H1 (cell line): ENCODE results near the gene KLHL29. TPM values are rescaled to one million over a fixed set of nuclear protein-coding genes. Genes with fewer than 3 reads are reported as not detected.

Experiments
- CTCF ChIA-PET: fragments of 300-600 bp; sonication (Branson Sonifier 250); formaldehyde crosslinking; loops from one replicate; lab custom pipeline; 2021; ENCODE audit not compliant: partially characterized antibody; lab: Charles Lee
- POLR2A ChIA-PET: fragments of 300-600 bp; sonication (Branson Sonifier 250); formaldehyde crosslinking; loops from one replicate; lab custom pipeline; 2021; ENCODE audit warnings: inconsistent platforms; ENCODE audit not compliant: partially characterized antibody; lab: Charles Lee
- DNase-seq, 2 experiments: peaks; one replicate each; pipeline versions ENCODE4 v3.0.0 to v3.0.0-alpha.2; 2010 to 2022; ENCODE audit warnings: low spot score in 2 of 2, low read depth in 1 of 2, mixed read lengths in 1 of 2
- FAIRE-seq: peaks from 2 replicates; lab custom pipeline; 2011; peaks lifted over from hg19 to GRCh38; lab: Jason Lieb, UNC
- H2AFZ ChIP-seq: 2 replicates; pipeline ENCODE4 v1.8.1; 2012; ENCODE audit warnings: low read length, inconsistent platforms
- H2AK5ac ChIP-seq: 2 replicates; pipeline ENCODE4 v1.6.1; 2013; ENCODE audit warnings: low read depth, low read length
- H2BK120ac ChIP-seq: replicated peaks from 2 replicates; pipeline ENCODE3; 2013; ENCODE audit warnings: low read depth, low read length, inconsistent platforms
- H2BK12ac ChIP-seq: 2 replicates; pipeline ENCODE4 v1.6.1; 2013; ENCODE audit warnings: low read depth, low read length
- H2BK15ac ChIP-seq: 2 replicates; pipeline ENCODE4 v1.6.1; 2013; ENCODE audit warnings: low read length
- H2BK20ac ChIP-seq: 2 replicates; pipeline ENCODE4 v1.6.1; 2013; ENCODE audit warnings: low read length
- H2BK5ac ChIP-seq: 2 replicates; pipeline ENCODE4 v1.6.1; 2013; ENCODE audit warnings: low read depth, low read length
- H3K14ac ChIP-seq: 2 replicates; pipeline ENCODE4 v1.6.1; 2013; ENCODE audit warnings: inconsistent platforms; ENCODE audit not compliant: insufficient read length
- H3K18ac ChIP-seq: 2 replicates; pipeline ENCODE4 v1.6.1; 2013; ENCODE audit warnings: low read length; ENCODE audit errors: extremely low read depth
- H3K23ac ChIP-seq: 2 replicates; pipeline ENCODE4 v1.6.1; 2013; ENCODE audit warnings: inconsistent platforms; ENCODE audit not compliant: insufficient read length
- H3K23me2 ChIP-seq: 2 replicates; pipeline ENCODE4 v1.6.1; 2013; ENCODE audit warnings: low read depth, low read length
- H3K27ac ChIP-seq: 2 replicates; pipeline ENCODE4 v1.6.1; 2011; ENCODE audit warnings: low read depth, low read length, inconsistent platforms
- H3K27me3 ChIP-seq, 4 experiments: replicated peaks in 1 of 4; 1 replicate in 1 of 4; 2 replicates in 3 of 4; pipeline versions ENCODE4 v1.6.1 to v1.8.1; 2011 to 2013; ENCODE audit warnings: low read length in 3 of 4, mild to moderate bottlenecking in 3 of 4, inconsistent platforms in 2 of 4, mixed read lengths in 2 of 4, moderate library complexity in 1 of 4; ENCODE audit not compliant: control insufficient read depth in 3 of 4, insufficient read depth in 3 of 4; ENCODE audit errors: extremely low read depth in 1 of 4
- H3K36me3 ChIP-seq, 4 experiments: 2 replicates each; pipeline versions ENCODE4 v1.6.1 to v1.8.1; 2011 to 2013; ENCODE audit warnings: mild to moderate bottlenecking in 4 of 4, low read length in 3 of 4, moderate library complexity in 2 of 4, control low read depth in 1 of 4, inconsistent platforms in 1 of 4; ENCODE audit not compliant: insufficient read depth in 4 of 4, control insufficient read depth in 2 of 4
- H3K4ac ChIP-seq: replicated peaks from 2 replicates; pipeline ENCODE3; 2013; ENCODE audit warnings: low read length, low read depth, mixed read lengths, inconsistent platforms; ENCODE audit not compliant: insufficient read length
- H3K4me1 ChIP-seq, 4 experiments: replicated peaks in 1 of 4; 1 replicate in 1 of 4; 2 replicates in 3 of 4; pipeline versions ENCODE4 v1.6.1 to v1.8.1; 2011 to 2013; ENCODE audit warnings: low read length in 3 of 4, inconsistent platforms in 2 of 4, mixed read lengths in 1 of 4; ENCODE audit not compliant: insufficient read depth in 4 of 4, control insufficient read depth in 3 of 4
- H3K4me2 ChIP-seq, 2 experiments: 2 replicates each; pipeline versions ENCODE4 v1.6.1 to v1.8.1; 2011 to 2013; ENCODE audit warnings: low read depth in 2 of 2, low read length in 2 of 2, control low read depth in 1 of 2, inconsistent platforms in 1 of 2, mild to moderate bottlenecking in 1 of 2; ENCODE audit not compliant: insufficient read depth in 1 of 2
- H3K4me3 ChIP-seq, 4 experiments: fragments of 200-600, 300-600 bp in 1 of 4; sonication (generic), shearing (Covaris generic), sonication (Bioruptor Twin) in 1 of 4; 2 replicates each; pipeline versions ENCODE4 v1.5.1 to v1.8.1; 2011 to 2016; ENCODE audit warnings: low read length in 4 of 4, low read depth in 3 of 4, control low read depth in 2 of 4, inconsistent platforms in 2 of 4, mild to moderate bottlenecking in 2 of 4, mixed read lengths in 1 of 4, moderate library complexity in 1 of 4; ENCODE audit not compliant: insufficient read depth in 2 of 4; ENCODE audit errors: extremely low read depth in 1 of 4
- H3K56ac ChIP-seq: replicated peaks from 2 replicates; pipeline ENCODE3; 2013; ENCODE audit warnings: low read depth, mild to moderate bottlenecking, mixed read lengths, low read length, inconsistent platforms; ENCODE audit not compliant: insufficient read length
- H3K79me1 ChIP-seq: 2 replicates; pipeline ENCODE4 v1.6.1; 2013; ENCODE audit warnings: low read depth, low read length, control low read depth
- H3K79me2 ChIP-seq, 2 experiments: 2 replicates each; pipeline versions ENCODE4 v1.6.1 to v1.8.1; 2012 to 2013; ENCODE audit warnings: low read length in 2 of 2, mild to moderate bottlenecking in 2 of 2, inconsistent platforms in 1 of 2; ENCODE audit not compliant: insufficient read depth in 2 of 2, control insufficient read depth in 1 of 2
- H3K9ac ChIP-seq, 4 experiments: replicated peaks in 1 of 4; 1 replicate in 1 of 4; 2 replicates in 3 of 4; pipeline versions ENCODE4 v1.6.1 to v1.8.1; 2011 to 2013; ENCODE audit warnings: low read depth in 3 of 4, low read length in 3 of 4, control low read depth in 2 of 4, mild to moderate bottlenecking in 2 of 4, moderate library complexity in 2 of 4, inconsistent platforms in 1 of 4; ENCODE audit errors: extremely low read depth in 1 of 4
- H3K9me3 ChIP-seq, 2 experiments: 2 replicates each; pipeline versions ENCODE4 v1.6.1 to v1.8.1; 2012 to 2013; ENCODE audit warnings: mild to moderate bottlenecking in 2 of 2, moderate library complexity in 2 of 2, control low read depth in 1 of 2, inconsistent platforms in 1 of 2, low read depth in 1 of 2, low read length in 1 of 2, mixed read lengths in 1 of 2; ENCODE audit not compliant: insufficient read depth in 2 of 2
- H4K20me1 ChIP-seq, 2 experiments: replicated peaks in 1 of 2; 2 replicates each; pipeline versions ENCODE3 to v1.8.1; 2011 to 2013; ENCODE audit warnings: inconsistent platforms in 2 of 2, low read length in 2 of 2, mild to moderate bottlenecking in 1 of 2; ENCODE audit not compliant: insufficient read depth in 2 of 2, control insufficient read depth in 1 of 2
- H4K5ac ChIP-seq: 2 replicates; pipeline ENCODE4 v1.6.1; 2013; ENCODE audit warnings: low read length, low read depth, mixed read lengths, inconsistent platforms; ENCODE audit not compliant: insufficient read length
- H4K8ac ChIP-seq: 2 replicates; pipeline ENCODE4 v1.8.0; 2013; ENCODE audit warnings: mild to moderate bottlenecking, moderate library complexity, low read length, inconsistent platforms; ENCODE audit not compliant: insufficient read depth; ENCODE audit errors: extremely low read depth
- H4K91ac ChIP-seq: replicated peaks from 2 replicates; pipeline ENCODE3; 2013; ENCODE audit warnings: low read length, mixed read lengths, inconsistent platforms; ENCODE audit not compliant: insufficient read length
- ATF3 ChIP-seq: IDR thresholded peaks from 2 replicates; pipeline ENCODE4 v1.6.1; 2011; ENCODE audit warnings: low read depth, mild to moderate bottlenecking, low read length; ENCODE audit not compliant: insufficient read depth
- CHD2 ChIP-seq: IDR thresholded peaks from 2 replicates; pipeline ENCODE4 v1.6.1; 2012; ENCODE audit warnings: low read length, improper control_type of control experiment
- EGR1 ChIP-seq: IDR thresholded peaks from 2 replicates; pipeline ENCODE4 v1.6.1; 2011; ENCODE audit warnings: low read depth, low read length, borderline replicate concordance
- EZH2 ChIP-seq: fragments of 200-600 bp; sonication (generic); IDR thresholded peaks from 2 replicates; pipeline ENCODE4 v1.7.1; 2012; ENCODE audit warnings: low read depth, mild to moderate bottlenecking, moderate library complexity, low read length, inconsistent platforms; ENCODE audit not compliant: severe bottlenecking
- KDM4A ChIP-seq: IDR thresholded peaks from one replicate; pipeline ENCODE4 v1.7.1; 2012; ENCODE audit warnings: low read depth, mild to moderate bottlenecking, moderate library complexity, low read length, inconsistent platforms; ENCODE audit not compliant: severe bottlenecking
- MAX ChIP-seq: IDR thresholded peaks from 2 replicates; pipeline ENCODE4 v1.6.1; 2012; ENCODE audit warnings: inconsistent platforms
- NANOG ChIP-seq: IDR thresholded peaks from 2 replicates; pipeline ENCODE4 v1.6.1; 2011; ENCODE audit warnings: low read length, low read depth, mild to moderate bottlenecking, inconsistent platforms; ENCODE audit not compliant: insufficient read depth, poor library complexity, severe bottlenecking
- NRF1 ChIP-seq: IDR thresholded peaks from 2 replicates; pipeline ENCODE4 v1.6.1; 2011; ENCODE audit warnings: mild to moderate bottlenecking, low read depth, low read length, improper control_type of control experiment
- RFX5 ChIP-seq: IDR thresholded peaks from 2 replicates; pipeline ENCODE4 v1.6.1; 2011; ENCODE audit warnings: low read depth, low read length, improper control_type of control experiment, borderline replicate concordance
- SAP30 ChIP-seq: fragments of 300-600 bp; sonication (generic); IDR thresholded peaks from 2 replicates; pipeline ENCODE4 v1.7.1; 2012; ENCODE audit warnings: low read length, moderate library complexity, mild to moderate bottlenecking, inconsistent platforms; ENCODE audit not compliant: insufficient read depth, insufficient replicate concordance
- SUZ12 ChIP-seq: fragments of 200-600 bp; sonication (generic); IDR thresholded peaks from 2 replicates; pipeline ENCODE4 v1.6.1; 2012; ENCODE audit warnings: mild to moderate bottlenecking, inconsistent platforms, low read length, moderate library complexity, mixed read lengths
- TAF1 ChIP-seq: IDR thresholded peaks from 2 replicates; pipeline ENCODE4 v1.6.1; 2011; ENCODE audit warnings: mild to moderate bottlenecking, low read depth, low read length
- TEAD4 ChIP-seq: IDR thresholded peaks from 2 replicates; pipeline ENCODE4 v1.6.1; 2012; ENCODE audit warnings: low read depth, low read length, inconsistent platforms, mixed read lengths
- WGBS, 2 experiments: shearing (Covaris generic) in 1 of 2; methylation state at CpG; one replicate each; pipeline versions ENCODE4 v1.1.6 to v1.1.7; 2013 to 2015; ENCODE audit warnings: low lambda C conversion rate in 2 of 2, mixed read lengths in 2 of 2, inconsistent platforms in 1 of 2, low coverage in 1 of 2, missing lambda C conversion rate in 1 of 2; ENCODE audit not compliant: insufficient replicate concordance in 2 of 2, insufficient coverage in 1 of 2, insufficient read length in 1 of 2; ENCODE audit errors: extremely low coverage in 1 of 2, missing lambda C conversion rate in 1 of 2; 5-methylcytosine and 5-hydroxymethylcytosine counted together
- polyA plus RNA-seq, 7 experiments: library from polyadenylated mRNA; depleted of rRNA in 3 of 7; stranded (reverse) in 5 of 7; unstranded in 2 of 7; fragments of >200 nt in 5 of 7; fragments of 200-250 nt in 2 of 7; gene quantifications; 1 replicate in 5 of 7; 2 replicates in 1 of 7; 4 replicates in 1 of 7; pipeline versions ENCODE4 v1.2.1 to v1.2.3, GENCODE V29; 2011 to 2013; ENCODE audit warnings: missing spikeins in 2 of 7, mixed read lengths in 2 of 7
- total RNA-seq: library from RNA; stranded (reverse); fragmentation: NEBNext Ultra II Directional; extraction: Animal tissue kit (Norgen Biotek cat#: 25700); gene quantifications from 2 replicates; pipeline ENCODE4 v1.2.1, GENCODE V29; 2021

The KLHL29 gene
- total and polyA plus RNA-seq, 2 of the 8 experiments (the other 6 are each of a cell fraction or from before 2014, with no cell fraction given): 1.1 to 4.7 TPM

- CTCF ChIA-PET: interaction anchor here (1.1 to 2.4 kb wide), 5 partner anchors 16 to 65 kb away, joined by 3 to 12 read pairs (median 4); no protein-coding TSS in a partner anchor
These were observed 203.1 kb downstream of the KLHL29 start for GRCh38 chr2:23588106-23588505.

More at GRCh38 chr2:23588106-23588505, 203.1 kb downstream of the KLHL29 start:
- Histone ChIP-seq H3K4me3 (no peak overlapping the region), H4K91ac (no peak overlapping the region), H2BK120ac (no peak overlapping the region), H3K79me1 (no peaks in the 10 kb centered on the region), H3K79me2 (no peaks in the 10 kb centered on the region), H3K56ac (no peak overlapping the region), H2BK20ac (no peak overlapping the region), H2AK5ac (no peak overlapping the region), H3K36me3 (no peaks in the 10 kb centered on the region), H3K18ac (peak overlapping the region; percentile 19; the same call in 1 of the 2 replicates), H3K23me2 (no peaks in the 10 kb centered on the region), H2AFZ (no peak overlapping the region), H3K4me1 (peaks cover 0 to 3% (median 0%) of the 10 kb centered on the region in 4 experiments; a peak in 1 of 7 replicates), H3K27ac (no peak overlapping the region), H3K27me3 (no peaks in the 10 kb centered on the region), H3K14ac (no peak overlapping the region), H2BK15ac (no peak overlapping the region; the same call in 1 of the 2 replicates), H3K4me2 (no peak overlapping the region), H4K5ac (no peak overlapping the region), H3K4ac (no peak overlapping the region), H3K9ac (no peak overlapping the region), H4K20me1 (no peaks in the 10 kb centered on the region), H3K9me3 (no peaks in the 10 kb centered on the region), H3K23ac (no peak overlapping the region), H2BK12ac (no peak overlapping the region), H2BK5ac (0 out of 2 replicates have a peak overlapping the region, but pooled peaks have one; percentile 24), H4K8ac (no peak overlapping the region)
- DNase-seq (no peak), FAIRE-seq (no peak)
- TF ChIP-seq EGR1 (no peak), TEAD4 (no peak), ATF3 (no peak), TAF1 (no peak), NRF1 (no peak), NANOG (no peak), CHD2 (no peak), EZH2 (no peak), SUZ12 (no peak), RFX5 (no peak), SAP30 (no peak), MAX (no peak), KDM4A (no peak)
- 92% methylated on average over 4 of the region's 4 CpGs; no CpG with 5 or more reads in 1 of the 2 experiments for WGBS, 2 experiments
- POLR2A ChIA-PET: interaction anchor here (0.6 kb wide), 1 partner anchor 588 kb away, joined by 3 read pairs; no protein-coding TSS in a partner anchor
